Limb (tissue), 2 donors: ENCODE data around the gene SPOUT1.

ENCODE experiments used
- DNase-seq, 2 donors: peaks; one replicate each; pipeline ENCODE4 v3.0.0-alpha.2; 2016; ENCODE audit errors: extremely low spot score in 2 of 2

The SPOUT1 gene

GRCh38 chr9:128836509-128837145 lies 7.0 kb upstream of the SPOUT1 start:
- no peak for DNase-seq

GRCh38 chr9:128835246-128836210 lies 5.9 kb upstream of the SPOUT1 start:
- no peak for DNase-seq

GRCh38 chr9:128833696-128834095 lies 4.1 kb upstream of the SPOUT1 start:
- DNase-seq = no peak

GRCh38 chr9:128828719-128829452 lies 708 bp downstream of the SPOUT1 start:
- DNase-seq = no peak

- DNase-seq = no peak
Measured at GRCh38 chr9:128828267-128828666, 1.3 kb downstream of the SPOUT1 start.

GRCh38 chr9:128825923-128826700 lies 3.5 kb downstream of the SPOUT1 start:
- no peak for DNase-seq

- DNase-seq = no peak
Measured at GRCh38 chr9:128824911-128825310, 4.7 kb downstream of the SPOUT1 start.

GRCh38 chr9:128823903-128824406 lies 5.6 kb downstream of the SPOUT1 start:
- DNase-seq = no peak

- no peak for DNase-seq
Measured at GRCh38 chr9:128823362-128823902, 6.2 kb downstream of the SPOUT1 start.

GRCh38 chr9:128822407-128823042 lies 7.1 kb downstream of the SPOUT1 start:
- DNase-seq = no peak

GRCh38 chr9:128821584-128822406 lies 7.8 kb downstream of the SPOUT1 start:
- no peak for DNase-seq

GRCh38 chr9:128820665-128821583 lies 8.7 kb downstream of the SPOUT1 start:
- DNase-seq = no peak

GRCh38 chr9:128819716-128820664 lies 9.6 kb downstream of the SPOUT1 start:
- DNase-seq = no peak

- peak; percentile 1 to 64 for DNase-seq
Measured at GRCh38 chr9:128818839-128819715, 10.5 kb downstream of the SPOUT1 start.

- peak; percentile 96 to 99 for DNase-seq
Measured at GRCh38 chr9:128818099-128818838, 11.3 kb downstream of the SPOUT1 start, which contains the start of gene ENDOG. TSS of gene ENDOG (plus strand) at chr9:128818500. CDS start at chr9:128818685, 185 bp downstream.
